Stimulated activated CD8-positive, alpha-beta memory T cell treated with anti-CD3 and anti-CD28 coated beads, Interleukin-2, amount 100 ng/mL, for 1 hour (primary cell): Measurements from ENCODE around the gene UQCRC2.
"Not testable (repeated sequence)": the region's sequence is repeated elsewhere in the genome, so short reads cannot be mapped to it uniquely, and the experiment has no call there.

ENCODE experiments used
- DNase-seq, 2 donors: peaks; one replicate each; pipeline ENCODE4 v3.0.0-alpha.2; 2020; ENCODE audit warnings: low read depth in 2 of 2

UQCRC2 gene

GRCh38 chr16:21982108-21982507, 28.9 kb downstream of the UQCRC2 start:
- no peak for DNase-seq

- DNase-seq: no peak
Measured at GRCh38 chr16:21984062-21984461, 30.9 kb downstream of the UQCRC2 start.

- no peak for DNase-seq
Measured at GRCh38 chr16:21985524-21985923, 32.4 kb downstream of the UQCRC2 start.

GRCh38 chr16:21986692-21987246, 33.6 kb downstream of the UQCRC2 start:
- no peak for DNase-seq

GRCh38 chr16:21987498-21987897, 34.3 kb downstream of the UQCRC2 start:
- no peak for DNase-seq

GRCh38 chr16:21989133-21989532, 36.0 kb downstream of the UQCRC2 start:
- no peak for DNase-seq

- DNase-seq: no peak
Measured at GRCh38 chr16:21989751-21990150, 36.6 kb downstream of the UQCRC2 start.

GRCh38 chr16:21990381-21990944, 37.3 kb downstream of the UQCRC2 start:
- DNase-seq: no peak

- DNase-seq: no peak
Measured at GRCh38 chr16:21991621-21992020, 38.5 kb downstream of the UQCRC2 start.

GRCh38 chr16:21994856-21995465, 41.8 kb downstream of the UQCRC2 start:
- DNase-seq: no peak

GRCh38 chr16:21996923-21997696, 43.9 kb downstream of the UQCRC2 start:
- DNase-seq: no peak

GRCh38 chr16:21997697-21998480, 44.7 kb downstream of the UQCRC2 start:
- no peak for DNase-seq

GRCh38 chr16:22001591-22001990, 48.4 kb downstream of the UQCRC2 start:
- no peak for DNase-seq

GRCh38 chr16:22002047-22002446, 48.9 kb downstream of the UQCRC2 start:
- not testable (repeated sequence) for DNase-seq

GRCh38 chr16:22003195-22003594, 50.0 kb downstream of the UQCRC2 start:
- no peak for DNase-seq

GRCh38 chr16:22004341-22004740, 51.2 kb downstream of the UQCRC2 start:
- DNase-seq: no peak

- DNase-seq: no peak
Measured at GRCh38 chr16:22005746-22006145, 52.6 kb downstream of the UQCRC2 start.

- no peak for DNase-seq
Measured at GRCh38 chr16:22006636-22007035, 53.5 kb downstream of the UQCRC2 start.

GRCh38 chr16:22007159-22007508, 54.0 kb downstream of the UQCRC2 start:
- DNase-seq: no peak

GRCh38 chr16:22007509-22008214, 54.5 kb downstream of the UQCRC2 start, which contains the start of gene MOSMO:
Gene MOSMO, plus strand, starts transcription at chr16:22008111. Its CDS starts 191 bp downstream, at chr16:22008302.
- DNase-seq: peak; percentile 37 to 52
